ENCODE data around the gene CLEC16A. TPM values are rescaled to one million over a fixed set of nuclear protein-coding genes. Genes with fewer than 3 reads are reported as not detected.

Gene CLEC16A
- total and polyA plus RNA-seq, 2 experiments from 2014 or later = 9.9 to 24.1 TPM

GRCh38 chr16:11045441-11045840 lies 101.1 kb downstream of the CLEC16A start (continued):
- no peak for TF ChIP-seq NANOG (IDR thresholded peaks at IDR 0.05; ENCODE audit: borderline replicate concordance)
- no peak for TF ChIP-seq EZH2phosphoT487 (IDR thresholded peaks at IDR 0.05; ENCODE audit: unreplicated experiment)
- TF ChIP-seq JUNB (IDR thresholded peaks at IDR 0.05; ENCODE audit: unreplicated experiment) = no peak
- no peak for TF ChIP-seq REST (IDR thresholded peaks at IDR 0.05; ENCODE audit: unreplicated experiment)
- no peak for TF ChIP-seq CTCF (conservative IDR thresholded peaks at IDR 0.05; ENCODE audit: low read depth in 2 of 2)

- Histone ChIP-seq H3K4me1 (ENCODE audit: insufficient read depth) (peaks cover 1% of the 10 kb centered on the region; the same call in 1 of the 2 replicates), H3F3A (replicated peaks; ENCODE audit: low read depth) (no peaks in the 10 kb centered on the region), H3K79me2 (replicated peaks; ENCODE audit: insufficient read depth) (no peaks in the 10 kb centered on the region), H3K36me3 (ENCODE audit: insufficient read depth) (0 out of 2 replicates have a peak, but pooled peaks cover 3% of the 10 kb centered on the region), H4K20me1 (replicated peaks; ENCODE audit: insufficient read depth) (no peaks in the 10 kb centered on the region), H3K9me2 (ENCODE audit: insufficient read depth) (no peaks in the 10 kb centered on the region), H2AFZ (no peak overlapping the region), H3K27ac (ENCODE audit: low read depth) (no peak overlapping the region), H3K4me3 (no peak overlapping the region), H3K27me3 (ENCODE audit: insufficient read depth) (no peaks in the 10 kb centered on the region), H3K4me2 (no peak overlapping the region)
- peaks cover 14% of the 10 kb centered on the region for H3K27me3 Mint-ChIP-seq (ENCODE audit: insufficient read depth, low read depth, poor library complexity)
- peaks cover 16% of the 10 kb centered on the region; the same call in 2 of the 3 replicates for H3K4me1 Mint-ChIP-seq
- no peak overlapping the region for H3K4me3 Mint-ChIP-seq
- DNase-seq (ENCODE audit: low spot score) (no peak), ATAC-seq (no peak)
- H3K36me3 Mint-ChIP-seq (ENCODE audit: low read depth) = 0 out of 3 replicates have a peak, but pooled peaks cover 3% of the 10 kb centered on the region
- no peaks in the 10 kb centered on the region for H3K9me3 Mint-ChIP-seq
- H3K27ac Mint-ChIP-seq = no peak overlapping the region
- no peak for TF ChIP-seq ZNF114 (CRISPR knock-in tag; IDR thresholded peaks at IDR 0.05)
- TF ChIP-seq CTCF (conservative IDR thresholded peaks at IDR 0.05; ENCODE audit: low read depth in 2 of 2) = no peak
- TF ChIP-seq NANOG (IDR thresholded peaks at IDR 0.05; ENCODE audit: borderline replicate concordance) = no peak
- TF ChIP-seq ZNF462 (CRISPR knock-in tag; IDR thresholded peaks at IDR 0.05) = no peak
Measured at GRCh38 chr16:11045846-11046245, 101.5 kb downstream of the CLEC16A start.

All from GM23338 (cell line).